Mesenteric fat pad (tissue), 1 donor: ENCODE results near the gene TSPAN9. TPM values are rescaled to one million over a fixed set of nuclear protein-coding genes. Genes with fewer than 3 reads are reported as not detected.

Source experiments
- DNase-seq: peaks from one replicate; pipeline ENCODE4 v3.0.0-alpha.2; 2020; ENCODE audit warnings: low spot score
- total RNA-seq: library from RNA; stranded (reverse); fragmentation: NEBNext Ultra II Directional; extraction: Animal tissue kit (Norgen Biotek cat#: 25700); gene quantifications from one replicate; pipeline ENCODE4 v1.2.1, GENCODE V29; 2021
- donor health status: DM: yes; HTN: yes; CAD: no.

Gene TSPAN9
- total RNA-seq, 1 donor from 2014 or later, result 36.9 TPM

- no peak for DNase-seq
Measured at GRCh38 chr12:3220382-3221321, 143.5 kb downstream of the TSPAN9 start.

GRCh38 chr12:3222306-3222705 is 145.1 kb downstream of the TSPAN9 start:
- no peak for DNase-seq

- no peak for DNase-seq
Measured at GRCh38 chr12:3222979-3223378, 145.8 kb downstream of the TSPAN9 start.

GRCh38 chr12:3223601-3224529 is 146.7 kb downstream of the TSPAN9 start:
- DNase-seq, result no peak

- DNase-seq, result no peak
Measured at GRCh38 chr12:3224530-3224903, 147.3 kb downstream of the TSPAN9 start.

- no peak for DNase-seq
Measured at GRCh38 chr12:3225154-3225795, 148.1 kb downstream of the TSPAN9 start.

GRCh38 chr12:3225796-3226180 is 148.6 kb downstream of the TSPAN9 start:
- DNase-seq, result no peak

- DNase-seq, result no peak
Measured at GRCh38 chr12:3226264-3226663, 149.1 kb downstream of the TSPAN9 start.

GRCh38 chr12:3227076-3227975 is 150.1 kb downstream of the TSPAN9 start:
- DNase-seq, result no peak

- DNase-seq, result no peak
Measured at GRCh38 chr12:3228552-3228951, 151.4 kb downstream of the TSPAN9 start.

GRCh38 chr12:3229577-3229976 is 152.4 kb downstream of the TSPAN9 start:
- DNase-seq, result no peak

- no peak for DNase-seq
Measured at GRCh38 chr12:3230758-3231375, 153.7 kb downstream of the TSPAN9 start.

- DNase-seq, result no peak
Measured at GRCh38 chr12:3231399-3231876, 154.3 kb downstream of the TSPAN9 start.

GRCh38 chr12:3233797-3234196 is 156.6 kb downstream of the TSPAN9 start:
- no peak for DNase-seq

- no peak for DNase-seq
Measured at GRCh38 chr12:3236345-3237187, 159.4 kb downstream of the TSPAN9 start.

- DNase-seq, result no peak
Measured at GRCh38 chr12:3238196-3238595, 161.0 kb downstream of the TSPAN9 start.

- no peak for DNase-seq
Measured at GRCh38 chr12:3241621-3242020, 164.4 kb downstream of the TSPAN9 start.

GRCh38 chr12:3242199-3242863 is 165.2 kb downstream of the TSPAN9 start:
- no peak for DNase-seq
